H1 (cell line): ENCODE data around the gene KLF12. TPM values are rescaled to one million over a fixed set of nuclear protein-coding genes. Genes with fewer than 3 reads are reported as not detected.

Source experiments
- ASH2L ChIP-seq: fragments of 200-600, 300-600 bp; sonication (generic); IDR thresholded peaks from one replicate; pipeline ENCODE4 v1.7.1; 2017; ENCODE audit warnings: low read length
- EZH2 ChIP-seq: fragments of 200-600 bp; sonication (generic); IDR thresholded peaks from 2 replicates; pipeline ENCODE4 v1.7.1; 2012; ENCODE audit warnings: low read depth, mild to moderate bottlenecking, moderate library complexity, low read length, inconsistent platforms; ENCODE audit not compliant: severe bottlenecking
- GABPA ChIP-seq: IDR thresholded peaks from 2 replicates; pipeline ENCODE4 v1.6.1; 2011; ENCODE audit warnings: mild to moderate bottlenecking, low read length, moderate library complexity, borderline replicate concordance; ENCODE audit not compliant: insufficient read depth
- HDAC2 ChIP-seq, 2 experiments: fragments of 300-600 bp in 1 of 2; sonication (generic) in 1 of 2; IDR thresholded peaks; 2 replicates each; pipeline ENCODE4 v1.6.1; 2011 to 2012; ENCODE audit warnings: low read depth in 2 of 2, low read length in 2 of 2, mild to moderate bottlenecking in 2 of 2, moderate library complexity in 2 of 2, borderline replicate concordance in 1 of 2, inconsistent platforms in 1 of 2
- SIN3A ChIP-seq, 2 experiments: IDR thresholded peaks in 1 of 2; conservative IDR thresholded peaks in 1 of 2; 2 replicates each; pipeline ENCODE4 v1.6.1; 2011 to 2012; ENCODE audit warnings: low read length in 2 of 2, improper control_type of control experiment in 1 of 2, low read depth in 1 of 2, mild to moderate bottlenecking in 1 of 2
- SIRT6 ChIP-seq: IDR thresholded peaks from one replicate; pipeline ENCODE4 v1.7.1; 2012; ENCODE audit warnings: low read length, inconsistent platforms
- SIX5 ChIP-seq: IDR thresholded peaks from 2 replicates; pipeline ENCODE4 v1.6.1; 2011; ENCODE audit warnings: mild to moderate bottlenecking, low read depth, low read length
- SP2 ChIP-seq: IDR thresholded peaks from 2 replicates; pipeline ENCODE4 v1.6.1; 2012; ENCODE audit warnings: mild to moderate bottlenecking, low read length, inconsistent platforms
- SRF ChIP-seq: IDR thresholded peaks from 2 replicates; pipeline ENCODE4 v1.6.1; 2011; ENCODE audit warnings: mild to moderate bottlenecking, low read depth, low read length, moderate library complexity
- polyA plus RNA-seq, 7 experiments: library from polyadenylated mRNA; depleted of rRNA in 3 of 7; stranded (reverse) in 5 of 7; unstranded in 2 of 7; fragments of >200 nt in 5 of 7; fragments of 200-250 nt in 2 of 7; gene quantifications; 1 replicate in 5 of 7; 2 replicates in 1 of 7; 4 replicates in 1 of 7; pipeline versions ENCODE4 v1.2.1 to v1.2.3, GENCODE V29; 2011 to 2013; ENCODE audit warnings: missing spikeins in 2 of 7, mixed read lengths in 2 of 7
- total RNA-seq: library from RNA; stranded (reverse); fragmentation: NEBNext Ultra II Directional; extraction: Animal tissue kit (Norgen Biotek cat#: 25700); gene quantifications from 2 replicates; pipeline ENCODE4 v1.2.1, GENCODE V29; 2021
- TF ChIP-seq, protein P1 (sequence below): fragments of 300-600 bp; sonication (generic); IDR thresholded peaks from 2 replicates; pipeline ENCODE4 v1.7.1; 2012; ENCODE audit warnings: low read length, moderate library complexity, mild to moderate bottlenecking, inconsistent platforms; ENCODE audit not compliant: insufficient replicate concordance

KLF12 gene
- total and polyA plus RNA-seq, 2 of the 8 experiments (the other 6 are each of a cell fraction or from before 2014, with no cell fraction given) = 6.6 to 12.1 TPM

DNA sequence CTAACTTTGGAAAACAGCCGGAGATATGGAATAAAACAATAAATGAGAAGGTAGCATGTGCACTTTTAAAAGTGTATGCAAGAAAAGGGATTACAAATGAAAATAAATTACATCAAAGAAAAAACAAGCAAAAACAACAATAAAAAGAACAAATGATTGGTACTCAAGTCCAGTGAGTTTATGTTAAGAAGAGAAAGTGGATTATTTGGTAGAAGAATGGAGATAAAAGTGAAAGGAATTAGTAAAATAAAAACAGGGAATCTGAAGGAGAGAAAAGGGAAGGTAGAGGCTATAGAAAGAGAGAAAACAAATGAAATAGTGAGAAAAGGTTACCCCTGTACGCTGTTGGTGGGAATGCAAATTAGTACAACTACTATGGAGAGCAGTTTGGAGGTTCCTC is 28.6 kb upstream of the KLF12 start (continued):
- TF ChIP-seq, protein P1, sequence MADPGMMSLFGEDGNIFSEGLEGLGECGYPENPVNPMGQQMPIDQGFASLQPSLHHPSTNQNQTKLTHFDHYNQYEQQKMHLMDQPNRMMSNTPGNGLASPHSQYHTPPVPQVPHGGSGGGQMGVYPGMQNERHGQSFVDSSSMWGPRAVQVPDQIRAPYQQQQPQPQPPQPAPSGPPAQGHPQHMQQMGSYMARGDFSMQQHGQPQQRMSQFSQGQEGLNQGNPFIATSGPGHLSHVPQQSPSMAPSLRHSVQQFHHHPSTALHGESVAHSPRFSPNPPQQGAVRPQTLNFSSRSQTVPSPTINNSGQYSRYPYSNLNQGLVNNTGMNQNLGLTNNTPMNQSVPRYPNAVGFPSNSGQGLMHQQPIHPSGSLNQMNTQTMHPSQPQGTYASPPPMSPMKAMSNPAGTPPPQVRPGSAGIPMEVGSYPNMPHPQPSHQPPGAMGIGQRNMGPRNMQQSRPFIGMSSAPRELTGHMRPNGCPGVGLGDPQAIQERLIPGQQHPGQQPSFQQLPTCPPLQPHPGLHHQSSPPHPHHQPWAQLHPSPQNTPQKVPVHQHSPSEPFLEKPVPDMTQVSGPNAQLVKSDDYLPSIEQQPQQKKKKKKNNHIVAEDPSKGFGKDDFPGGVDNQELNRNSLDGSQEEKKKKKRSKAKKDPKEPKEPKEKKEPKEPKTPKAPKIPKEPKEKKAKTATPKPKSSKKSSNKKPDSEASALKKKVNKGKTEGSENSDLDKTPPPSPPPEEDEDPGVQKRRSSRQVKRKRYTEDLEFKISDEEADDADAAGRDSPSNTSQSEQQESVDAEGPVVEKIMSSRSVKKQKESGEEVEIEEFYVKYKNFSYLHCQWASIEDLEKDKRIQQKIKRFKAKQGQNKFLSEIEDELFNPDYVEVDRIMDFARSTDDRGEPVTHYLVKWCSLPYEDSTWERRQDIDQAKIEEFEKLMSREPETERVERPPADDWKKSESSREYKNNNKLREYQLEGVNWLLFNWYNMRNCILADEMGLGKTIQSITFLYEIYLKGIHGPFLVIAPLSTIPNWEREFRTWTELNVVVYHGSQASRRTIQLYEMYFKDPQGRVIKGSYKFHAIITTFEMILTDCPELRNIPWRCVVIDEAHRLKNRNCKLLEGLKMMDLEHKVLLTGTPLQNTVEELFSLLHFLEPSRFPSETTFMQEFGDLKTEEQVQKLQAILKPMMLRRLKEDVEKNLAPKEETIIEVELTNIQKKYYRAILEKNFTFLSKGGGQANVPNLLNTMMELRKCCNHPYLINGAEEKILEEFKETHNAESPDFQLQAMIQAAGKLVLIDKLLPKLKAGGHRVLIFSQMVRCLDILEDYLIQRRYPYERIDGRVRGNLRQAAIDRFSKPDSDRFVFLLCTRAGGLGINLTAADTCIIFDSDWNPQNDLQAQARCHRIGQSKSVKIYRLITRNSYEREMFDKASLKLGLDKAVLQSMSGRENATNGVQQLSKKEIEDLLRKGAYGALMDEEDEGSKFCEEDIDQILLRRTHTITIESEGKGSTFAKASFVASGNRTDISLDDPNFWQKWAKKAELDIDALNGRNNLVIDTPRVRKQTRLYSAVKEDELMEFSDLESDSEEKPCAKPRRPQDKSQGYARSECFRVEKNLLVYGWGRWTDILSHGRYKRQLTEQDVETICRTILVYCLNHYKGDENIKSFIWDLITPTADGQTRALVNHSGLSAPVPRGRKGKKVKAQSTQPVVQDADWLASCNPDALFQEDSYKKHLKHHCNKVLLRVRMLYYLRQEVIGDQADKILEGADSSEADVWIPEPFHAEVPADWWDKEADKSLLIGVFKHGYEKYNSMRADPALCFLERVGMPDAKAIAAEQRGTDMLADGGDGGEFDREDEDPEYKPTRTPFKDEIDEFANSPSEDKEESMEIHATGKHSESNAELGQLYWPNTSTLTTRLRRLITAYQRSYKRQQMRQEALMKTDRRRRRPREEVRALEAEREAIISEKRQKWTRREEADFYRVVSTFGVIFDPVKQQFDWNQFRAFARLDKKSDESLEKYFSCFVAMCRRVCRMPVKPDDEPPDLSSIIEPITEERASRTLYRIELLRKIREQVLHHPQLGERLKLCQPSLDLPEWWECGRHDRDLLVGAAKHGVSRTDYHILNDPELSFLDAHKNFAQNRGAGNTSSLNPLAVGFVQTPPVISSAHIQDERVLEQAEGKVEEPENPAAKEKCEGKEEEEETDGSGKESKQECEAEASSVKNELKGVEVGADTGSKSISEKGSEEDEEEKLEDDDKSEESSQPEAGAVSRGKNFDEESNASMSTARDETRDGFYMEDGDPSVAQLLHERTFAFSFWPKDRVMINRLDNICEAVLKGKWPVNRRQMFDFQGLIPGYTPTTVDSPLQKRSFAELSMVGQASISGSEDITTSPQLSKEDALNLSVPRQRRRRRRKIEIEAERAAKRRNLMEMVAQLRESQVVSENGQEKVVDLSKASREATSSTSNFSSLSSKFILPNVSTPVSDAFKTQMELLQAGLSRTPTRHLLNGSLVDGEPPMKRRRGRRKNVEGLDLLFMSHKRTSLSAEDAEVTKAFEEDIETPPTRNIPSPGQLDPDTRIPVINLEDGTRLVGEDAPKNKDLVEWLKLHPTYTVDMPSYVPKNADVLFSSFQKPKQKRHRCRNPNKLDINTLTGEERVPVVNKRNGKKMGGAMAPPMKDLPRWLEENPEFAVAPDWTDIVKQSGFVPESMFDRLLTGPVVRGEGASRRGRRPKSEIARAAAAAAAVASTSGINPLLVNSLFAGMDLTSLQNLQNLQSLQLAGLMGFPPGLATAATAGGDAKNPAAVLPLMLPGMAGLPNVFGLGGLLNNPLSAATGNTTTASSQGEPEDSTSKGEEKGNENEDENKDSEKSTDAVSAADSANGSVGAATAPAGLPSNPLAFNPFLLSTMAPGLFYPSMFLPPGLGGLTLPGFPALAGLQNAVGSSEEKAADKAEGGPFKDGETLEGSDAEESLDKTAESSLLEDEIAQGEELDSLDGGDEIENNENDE = no peak
- TF ChIP-seq GABPA (no peak), SIN3A (conservative IDR thresholded peaks at IDR 0.05 in 1 of 2, IDR thresholded peaks at IDR 0.05 in 1 of 2; ENCODE audit: low read depth in 1 of 2, low read length in 2 of 2) (no peak), HDAC2 (IDR thresholded peaks at IDR 0.05; ENCODE audit: borderline replicate concordance in 1 of 2, low read depth in 2 of 2, low read length in 2 of 2) (no peak), SP2 (no peak), SIRT6 (no peak), EZH2 (no peak), SRF (no peak), ASH2L (no peak), SIX5 (no peak)
